Right atrium auricular region (tissue), 2 donors: ENCODE results near the gene PTBP2. TPM values are rescaled to one million over a fixed set of nuclear protein-coding genes. Genes with fewer than 3 reads are reported as not detected.

Experiments
- DNase-seq: peaks from one replicate; pipeline ENCODE4 v3.0.0-alpha.2; 2019; ENCODE audit warnings: low spot score
- H3K27ac ChIP-seq, 2 donors: fragments of 200-600 bp; sonication (generic); 1 replicate in 1 of 2; 2 replicates in 1 of 2; pipeline ENCODE4 v1.5.1; 2016 to 2019
- H3K27me3 ChIP-seq, 2 donors: fragments of 200-600 bp; sonication (generic); one replicate each; pipeline versions ENCODE4 v1.5.1 to v1.6.0; 2017 to 2019
- H3K36me3 ChIP-seq: fragments of 200-600 bp; sonication (generic); one replicate; pipeline ENCODE4 v1.5.1; 2016
- H3K4me1 ChIP-seq, 2 donors: fragments of 200-600 bp; sonication (generic); one replicate each; pipeline versions ENCODE4 v1.5.1 to v1.6.0; 2017 to 2019
- H3K4me3 ChIP-seq, 2 donors: fragments of 200-600 bp; sonication (generic); 1 replicate in 1 of 2; 2 replicates in 1 of 2; pipeline ENCODE4 v1.5.1; 2017 to 2019; ENCODE audit warnings: mild to moderate bottlenecking in 1 of 2, moderate library complexity in 1 of 2
- H3K9me3 ChIP-seq, 2 donors: fragments of 200-600 bp; sonication (generic); one replicate each; pipeline ENCODE4 v1.5.1; 2019
- total RNA-seq, 2 donors: library from RNA; depleted of rRNA; stranded (reverse); fragments of >200 nt; gene quantifications; one replicate each; pipeline ENCODE4 v1.1.0, GENCODE V29; 2016
- TF ChIP-seq, protein P1 (sequence below), 2 donors: fragments of 200-600 bp; sonication (generic); IDR thresholded peaks; one replicate each; pipeline ENCODE4 v1.5.1; 2019; ENCODE audit warnings: antibody characterized with exemption in 2 of 2

The PTBP2 gene
- total RNA-seq, 2 donors from 2014 or later, result 15.9 to 21.9 TPM

DNA sequence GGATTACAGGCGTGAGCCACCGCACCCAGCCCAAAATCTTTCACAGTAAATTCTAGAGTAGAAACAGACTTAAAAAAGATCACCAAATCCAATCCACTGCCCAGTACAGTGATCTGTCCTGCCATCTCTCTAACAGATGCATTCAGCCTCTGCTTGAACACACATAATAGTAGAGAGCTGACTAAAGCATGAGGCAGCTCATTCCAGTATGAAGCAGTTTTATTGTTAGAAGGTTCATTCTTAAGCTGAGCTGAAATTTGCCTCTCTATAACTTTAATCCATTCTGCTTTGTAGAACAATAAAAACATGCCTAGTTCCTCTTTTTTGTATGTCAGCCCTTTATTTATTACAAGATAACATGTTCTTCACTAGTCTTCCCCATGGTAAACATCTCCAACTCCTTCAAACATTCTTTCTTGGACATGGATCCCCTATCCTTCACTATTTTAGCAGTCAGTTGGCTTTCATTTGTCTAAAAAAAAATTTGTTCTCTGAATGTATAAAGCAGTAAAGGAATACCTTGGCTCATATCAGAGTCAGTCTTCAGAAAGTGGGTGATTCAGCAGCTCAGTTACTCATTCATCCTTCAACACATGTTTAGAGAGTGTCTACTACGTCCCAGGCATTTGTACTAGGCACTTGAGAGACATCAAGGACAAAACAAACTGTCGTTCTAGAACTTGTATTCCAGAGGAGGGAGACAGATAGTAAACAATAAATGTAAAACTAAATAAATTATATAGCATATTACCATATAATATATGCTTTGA, 10.7 kb upstream of the PTBP2 start:
- Histone ChIP-seq H3K4me3 (no peak overlapping the region), H3K27me3 (no peaks in the 10 kb centered on the region), H3K4me1 (no peaks in the 10 kb centered on the region), H3K27ac (no peak overlapping the region), H3K36me3 (no peaks in the 10 kb centered on the region), H3K9me3 (no peaks in the 10 kb centered on the region)
- DNase-seq, result no peak
- TF ChIP-seq, protein P1, sequence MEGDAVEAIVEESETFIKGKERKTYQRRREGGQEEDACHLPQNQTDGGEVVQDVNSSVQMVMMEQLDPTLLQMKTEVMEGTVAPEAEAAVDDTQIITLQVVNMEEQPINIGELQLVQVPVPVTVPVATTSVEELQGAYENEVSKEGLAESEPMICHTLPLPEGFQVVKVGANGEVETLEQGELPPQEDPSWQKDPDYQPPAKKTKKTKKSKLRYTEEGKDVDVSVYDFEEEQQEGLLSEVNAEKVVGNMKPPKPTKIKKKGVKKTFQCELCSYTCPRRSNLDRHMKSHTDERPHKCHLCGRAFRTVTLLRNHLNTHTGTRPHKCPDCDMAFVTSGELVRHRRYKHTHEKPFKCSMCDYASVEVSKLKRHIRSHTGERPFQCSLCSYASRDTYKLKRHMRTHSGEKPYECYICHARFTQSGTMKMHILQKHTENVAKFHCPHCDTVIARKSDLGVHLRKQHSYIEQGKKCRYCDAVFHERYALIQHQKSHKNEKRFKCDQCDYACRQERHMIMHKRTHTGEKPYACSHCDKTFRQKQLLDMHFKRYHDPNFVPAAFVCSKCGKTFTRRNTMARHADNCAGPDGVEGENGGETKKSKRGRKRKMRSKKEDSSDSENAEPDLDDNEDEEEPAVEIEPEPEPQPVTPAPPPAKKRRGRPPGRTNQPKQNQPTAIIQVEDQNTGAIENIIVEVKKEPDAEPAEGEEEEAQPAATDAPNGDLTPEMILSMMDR (IDR thresholded peaks at IDR 0.05), result no peak

DNA sequence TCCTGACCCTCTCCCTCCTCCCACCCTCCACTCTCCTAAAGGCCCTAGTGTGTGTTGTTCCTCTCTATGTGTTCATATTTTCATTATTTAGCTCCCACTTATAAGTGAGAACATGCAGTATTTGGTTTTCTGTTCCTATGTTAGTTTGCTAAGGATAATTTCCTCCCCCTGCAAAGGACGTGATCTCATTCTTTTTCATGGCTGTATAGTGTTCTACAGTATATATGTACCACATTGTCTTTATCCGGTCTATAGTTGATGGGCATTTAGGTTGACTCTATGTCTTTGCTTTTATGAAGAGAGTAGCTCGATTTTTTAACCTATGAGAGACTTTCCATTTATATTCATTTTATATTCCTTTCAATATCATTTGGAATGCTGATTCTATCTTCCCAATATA, 7.9 kb upstream of the PTBP2 start:
- Histone ChIP-seq H3K27ac (no peak overlapping the region), H3K4me3 (no peak overlapping the region), H3K36me3 (no peaks in the 10 kb centered on the region), H3K27me3 (no peaks in the 10 kb centered on the region), H3K4me1 (no peaks in the 10 kb centered on the region), H3K9me3 (no peaks in the 10 kb centered on the region)
- DNase-seq, result no peak
- TF ChIP-seq, protein P1 (IDR thresholded peaks at IDR 0.05), result no peak

DNA sequence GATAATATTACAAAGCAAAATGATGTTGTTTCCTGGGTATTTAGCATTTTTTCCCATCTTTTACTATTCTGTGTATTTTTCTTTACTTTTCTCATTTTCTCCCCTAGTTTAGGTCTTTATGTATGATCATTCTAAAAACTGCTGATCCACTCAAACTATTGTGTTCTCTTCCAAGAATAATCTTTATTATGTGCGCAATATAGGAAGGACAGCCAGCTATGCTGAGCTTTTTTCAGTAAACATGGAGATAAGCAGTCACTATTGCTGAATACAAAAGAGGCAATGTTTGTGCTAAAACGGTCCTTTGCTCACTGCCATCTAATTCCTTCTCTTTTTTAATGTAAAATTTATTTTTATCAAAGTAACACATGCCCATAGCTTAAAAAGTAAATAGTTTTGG, 6.7 kb upstream of the PTBP2 start:
- H3K4me3 ChIP-seq, result no peak overlapping the region
- H3K9me3 ChIP-seq, result no peaks in the 10 kb centered on the region
- no peak for DNase-seq
- H3K27ac ChIP-seq, result no peak overlapping the region
- no peaks in the 10 kb centered on the region for H3K4me1 ChIP-seq
- no peaks in the 10 kb centered on the region for H3K27me3 ChIP-seq
- TF ChIP-seq, protein P1 (IDR thresholded peaks at IDR 0.05), result no peak
- H3K36me3 ChIP-seq, result no peaks in the 10 kb centered on the region

DNA sequence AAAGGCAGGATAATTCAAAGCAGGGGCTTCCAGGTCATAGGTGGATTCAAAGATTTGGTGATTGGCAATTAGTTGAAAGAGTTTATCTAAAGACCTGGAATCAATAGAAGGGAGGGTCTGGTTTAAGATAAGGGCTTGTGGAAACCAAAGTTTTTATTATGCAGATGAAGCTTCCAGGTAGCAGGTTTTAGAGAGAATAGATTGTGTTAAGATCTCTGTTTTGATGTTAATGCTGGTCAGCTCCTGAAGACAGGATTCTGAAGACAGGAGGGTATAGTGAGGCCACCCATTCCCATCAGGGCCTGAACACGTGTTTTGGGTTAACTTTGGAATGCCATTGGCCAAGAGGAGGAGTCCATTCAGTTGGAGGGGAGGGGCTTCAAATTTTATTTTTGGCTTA, 6.1 kb upstream of the PTBP2 start:
- DNase-seq, result no peak
- Histone ChIP-seq H3K9me3 (no peaks in the 10 kb centered on the region), H3K27me3 (no peaks in the 10 kb centered on the region), H3K4me1 (no peaks in the 10 kb centered on the region), H3K36me3 (no peaks in the 10 kb centered on the region), H3K27ac (no peak overlapping the region), H3K4me3 (no peak overlapping the region)
- TF ChIP-seq, protein P1 (IDR thresholded peaks at IDR 0.05), result no peak

DNA sequence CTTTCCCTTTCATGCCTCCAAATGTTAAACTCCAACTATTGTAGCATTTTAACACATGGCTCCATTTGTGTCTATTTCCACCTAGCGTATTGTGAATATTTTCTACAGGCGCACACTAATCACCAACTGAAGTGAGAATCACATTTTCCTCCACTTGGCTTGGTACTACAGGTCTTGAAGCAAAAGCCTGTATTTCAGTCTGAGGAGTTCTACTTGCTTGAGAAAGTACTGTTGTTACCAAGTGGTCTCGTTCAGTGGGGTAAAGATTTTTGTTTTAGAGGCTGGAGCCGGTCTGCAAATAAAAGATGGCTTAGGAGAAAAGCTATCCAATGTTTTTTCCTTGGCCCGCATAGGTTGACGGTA, 550 bp upstream of the PTBP2 start:
- DNase-seq, result no peak
- TF ChIP-seq, protein P1 (IDR thresholded peaks at IDR 0.05), result no peak
- Histone ChIP-seq H3K27ac (peak overlapping the region; percentile 92 to 99), H3K36me3 (no peaks in the 10 kb centered on the region), H3K4me3 (peak overlapping the region; percentile 71 to 93), H3K4me1 (peaks cover 0 to 17% of the 10 kb centered on the region in 2 donors), H3K9me3 (no peaks in the 10 kb centered on the region), H3K27me3 (no peaks in the 10 kb centered on the region)
